ENCODE data around the gene POC5. TPM values are rescaled to one million over a fixed set of nuclear protein-coding genes. Genes with fewer than 3 reads are reported as not detected.

The POC5 gene
- total RNA-seq, 1 donor from 2014 or later = 2.3 TPM

DNA sequence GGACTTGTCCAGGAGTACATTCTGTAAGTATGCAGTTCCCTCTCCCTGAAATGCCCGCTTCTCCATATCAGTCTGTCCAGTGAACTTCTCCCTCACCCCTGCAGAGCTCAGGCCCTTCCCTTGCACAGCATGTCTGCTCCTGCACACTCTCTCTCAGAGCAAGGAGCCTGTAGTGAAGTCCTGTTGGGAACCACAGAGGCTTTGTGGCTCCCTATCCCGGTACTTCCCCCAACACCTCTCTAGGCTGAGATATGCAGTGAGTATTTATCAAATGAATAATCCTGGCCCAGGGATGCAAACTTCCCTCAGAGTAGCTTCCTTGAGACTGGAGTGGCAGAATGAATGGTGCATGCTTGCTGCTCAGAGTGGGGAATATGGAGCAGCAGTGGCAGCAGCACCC lies 48.8 kb downstream of the POC5 start:
- no peak for DNase-seq
- ATAC-seq (ENCODE audit: poor library complexity) = peak; percentile 55
- intact Hi-C loops (cut with DNase I) = loop anchor here (10.0 kb wide), 1 partner anchor 334 kb away; the partner anchor contains the start of gene HMGCR

DNA sequence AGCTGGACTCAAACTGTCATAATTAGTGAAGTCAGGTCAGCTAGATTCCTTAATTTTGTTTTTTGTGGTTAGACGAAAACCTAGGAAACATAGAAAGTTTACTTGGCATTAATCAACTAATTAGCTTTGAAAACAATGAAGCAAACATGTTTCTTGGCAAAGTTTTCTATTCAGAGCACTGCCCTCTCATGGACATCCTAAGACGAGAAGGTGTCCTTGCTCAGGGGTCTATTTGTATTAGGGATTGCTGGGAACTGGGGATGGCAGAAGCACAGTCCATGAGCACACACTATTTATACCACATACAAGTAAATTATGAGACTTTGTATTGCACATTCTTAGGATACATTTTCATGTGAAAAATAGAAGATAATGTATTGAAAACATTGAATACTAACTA lies 49.7 kb downstream of the POC5 start:
- ATAC-seq (ENCODE audit: poor library complexity) = no peak
- intact Hi-C loops (cut with DNase I) = loop anchor here (10.0 kb wide), 1 partner anchor 333 kb away; the partner anchor contains the start of gene HMGCR

DNA sequence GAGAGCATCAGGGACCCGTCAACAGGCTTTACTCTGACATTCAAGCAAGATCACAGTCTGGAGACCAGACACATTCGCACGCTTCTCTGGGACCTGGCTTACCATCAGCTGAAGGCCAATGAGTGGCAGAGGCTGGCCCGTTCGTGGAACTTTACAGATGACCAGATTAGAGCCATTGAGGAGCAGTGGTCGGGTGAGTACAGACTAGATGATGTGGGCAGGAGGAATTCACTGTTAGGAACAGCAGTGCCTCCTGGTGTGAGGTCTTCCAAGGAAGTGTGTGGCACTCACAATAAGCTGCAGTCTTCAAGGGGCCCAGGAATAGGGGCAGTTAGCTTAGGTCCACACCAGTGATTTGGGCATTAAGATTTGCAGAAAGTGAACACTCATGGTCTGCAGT lies 50.4 kb downstream of the POC5 start:
- intact Hi-C loops (cut with DNase I) = loop anchor here (10.0 kb wide), 1 partner anchor 332 kb away; the partner anchor contains the start of gene HMGCR
- DNase-seq (no peak), ATAC-seq (ENCODE audit: poor library complexity) (no peak)

More for the DNA sequence above, 49.7 kb downstream of the POC5 start:
- no peak for DNase-seq

DNA sequence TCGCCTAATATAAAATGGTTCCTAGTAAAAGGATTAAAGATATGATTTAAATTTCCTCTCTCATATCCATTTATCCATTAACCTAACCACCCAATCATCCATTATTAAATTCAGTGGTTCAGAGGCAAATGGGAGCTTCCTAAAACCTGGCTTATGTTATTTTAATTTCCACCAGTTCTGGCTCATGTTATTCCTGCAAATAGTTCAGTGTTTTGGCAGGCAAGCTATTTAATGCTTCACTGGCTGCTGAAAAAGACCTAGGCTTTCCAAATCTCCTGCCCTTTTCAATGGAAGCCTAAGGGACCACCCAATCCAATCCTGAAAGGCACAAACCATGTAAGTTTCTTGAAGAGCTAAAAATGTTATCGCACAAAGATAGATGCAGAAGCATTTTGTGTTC lies 52.3 kb downstream of the POC5 start:
- ATAC-seq (ENCODE audit: poor library complexity) (no peak), DNase-seq (no peak)
- intact Hi-C loops (cut with DNase I) = loop anchor here (10.0 kb wide), 1 partner anchor 330 kb away; the partner anchor contains the start of gene HMGCR

DNA sequence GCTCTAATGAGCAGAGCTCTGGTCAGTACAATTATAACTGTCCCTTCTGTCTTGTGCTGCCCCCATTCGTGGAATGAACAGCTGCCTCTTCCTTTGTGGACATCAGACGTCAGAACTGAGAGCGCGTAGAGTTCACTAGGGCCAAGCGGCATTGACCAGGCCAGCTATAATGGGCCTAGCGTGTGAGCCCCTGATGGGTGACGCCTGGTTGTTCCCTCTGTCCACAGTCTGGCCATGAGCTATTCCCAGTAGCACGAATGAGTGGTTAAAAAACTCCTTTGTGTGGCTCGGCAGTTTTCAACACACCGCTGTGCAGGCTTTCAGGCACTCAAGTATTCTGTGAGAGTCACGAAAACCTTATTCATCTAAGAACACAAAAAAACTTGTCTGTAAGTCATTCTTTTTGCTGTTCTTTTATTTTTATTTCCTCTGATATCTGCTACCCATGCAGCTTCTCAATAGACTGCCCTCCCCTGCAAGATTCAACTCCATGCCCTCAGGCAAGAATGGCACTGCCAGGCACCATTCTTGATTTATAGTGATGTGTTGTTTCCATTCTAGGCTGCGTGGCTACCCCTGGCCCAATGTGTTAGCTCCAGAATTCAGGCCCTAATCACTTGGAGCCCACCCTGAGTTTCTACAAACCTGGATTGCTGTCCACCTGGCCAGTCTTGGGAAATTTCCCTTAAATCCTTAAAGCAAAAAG lies 53.5 kb downstream of the POC5 start:
- DNase-seq = no peak
- intact Hi-C loops (cut with DNase I) = loop anchor here (10.0 kb wide), 1 partner anchor 329 kb away; the partner anchor contains the start of gene HMGCR

DNA sequence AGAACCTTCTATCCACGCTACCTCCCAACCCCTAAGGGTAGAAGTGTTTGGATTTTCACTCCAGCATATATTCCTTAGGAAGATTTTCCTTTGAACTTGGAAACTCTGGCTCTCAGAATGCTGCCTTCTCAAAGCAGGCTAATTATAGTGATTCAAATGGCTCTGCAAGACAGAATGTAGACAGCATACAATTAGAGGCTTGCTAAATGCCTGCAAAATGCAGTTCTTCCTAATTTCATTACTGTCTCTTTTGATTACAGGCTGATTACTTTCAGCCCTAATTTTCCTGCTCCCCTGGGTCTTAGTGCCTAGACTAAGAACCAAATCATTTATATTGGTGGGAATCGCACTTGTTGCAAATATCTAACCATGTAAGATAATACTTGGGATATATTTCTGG lies 55.2 kb downstream of the POC5 start:
- ATAC-seq (ENCODE audit: poor library complexity) (no peak), DNase-seq (no peak)
- intact Hi-C loops (cut with DNase I) = loop anchor here (10.0 kb wide), 1 partner anchor 327 kb away; the partner anchor contains the start of gene HMGCR

More for the DNA sequence above, 53.5 kb downstream of the POC5 start:
- no peak for ATAC-seq (ENCODE audit: poor library complexity)

DNA sequence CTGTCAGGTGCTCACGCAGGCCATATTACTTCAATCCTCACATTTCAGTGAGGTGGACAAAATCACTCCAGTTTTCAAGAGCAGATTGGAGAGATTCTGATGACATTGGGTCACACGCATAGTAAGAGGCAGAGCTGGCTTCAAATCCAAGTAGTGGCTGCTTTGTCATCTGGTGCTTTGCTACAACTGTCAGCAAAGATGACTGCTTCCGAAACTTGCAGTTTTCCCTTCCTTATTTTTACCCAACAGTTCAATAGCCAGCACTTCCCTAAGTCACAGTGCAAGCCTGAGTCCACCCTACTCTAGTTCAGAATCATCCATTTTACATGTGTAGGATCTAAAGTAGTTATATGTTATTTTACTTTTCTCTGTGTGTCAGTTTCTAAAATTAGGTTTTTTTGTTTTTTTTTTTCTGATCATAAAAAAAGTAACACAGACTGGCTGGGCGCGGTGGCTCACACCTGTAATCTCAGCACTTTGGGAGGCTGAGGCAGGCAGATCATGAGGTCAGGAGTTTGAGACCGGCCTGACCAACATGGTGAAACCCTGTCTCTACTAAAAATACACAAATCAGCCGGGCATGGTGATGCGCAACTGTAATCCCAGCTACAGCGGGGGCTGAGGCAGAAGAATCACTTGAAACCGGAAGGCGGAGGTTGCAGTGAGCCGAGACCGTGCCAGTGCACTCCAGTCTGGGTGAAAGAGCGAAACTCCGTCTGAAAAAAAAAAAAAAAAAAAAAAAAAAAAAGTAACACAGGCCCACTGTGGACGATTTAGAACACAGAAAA lies 56.4 kb downstream of the POC5 start:
- no peak for DNase-seq
- intact Hi-C loops (cut with DNase I) = loop anchor here (10.0 kb wide), 1 partner anchor 326 kb away; the partner anchor contains the start of gene HMGCR
- peak; percentile 34 for ATAC-seq (ENCODE audit: poor library complexity)

DNA sequence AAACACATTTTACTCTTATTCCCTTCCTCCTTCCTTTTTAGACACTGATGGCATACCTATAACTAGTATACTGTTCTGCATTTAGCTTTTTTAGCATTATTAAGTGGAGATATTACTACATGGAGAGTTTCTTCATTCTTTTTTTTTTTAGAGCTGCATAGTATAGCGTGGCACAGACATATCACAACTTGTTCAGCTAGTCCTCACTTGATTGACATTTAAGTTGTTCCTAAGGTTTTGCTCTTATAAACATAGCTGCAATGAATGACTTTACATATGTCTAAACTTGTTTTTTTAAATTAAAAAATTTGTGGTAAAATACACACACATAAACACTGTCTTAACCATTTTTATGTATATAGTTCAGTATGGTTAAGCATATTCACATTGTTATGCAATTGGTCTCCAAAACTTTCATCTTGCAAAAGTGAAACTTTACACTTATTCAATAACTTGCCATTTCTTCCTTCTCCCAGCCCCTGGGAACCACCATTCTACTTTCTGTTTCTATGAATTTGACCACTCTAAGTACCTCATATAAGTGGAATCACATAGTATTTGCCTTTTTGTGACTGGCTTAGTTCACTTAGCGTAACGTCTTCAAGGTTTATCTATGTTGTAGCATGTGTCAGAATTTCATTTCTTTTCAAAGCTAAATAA lies 57.3 kb downstream of the POC5 start:
- ATAC-seq (ENCODE audit: poor library complexity) (no peak), DNase-seq (no peak)
- intact Hi-C loops (cut with DNase I) = loop anchor here (10.0 kb wide), 1 partner anchor 325 kb away; the partner anchor contains the start of gene HMGCR

DNA sequence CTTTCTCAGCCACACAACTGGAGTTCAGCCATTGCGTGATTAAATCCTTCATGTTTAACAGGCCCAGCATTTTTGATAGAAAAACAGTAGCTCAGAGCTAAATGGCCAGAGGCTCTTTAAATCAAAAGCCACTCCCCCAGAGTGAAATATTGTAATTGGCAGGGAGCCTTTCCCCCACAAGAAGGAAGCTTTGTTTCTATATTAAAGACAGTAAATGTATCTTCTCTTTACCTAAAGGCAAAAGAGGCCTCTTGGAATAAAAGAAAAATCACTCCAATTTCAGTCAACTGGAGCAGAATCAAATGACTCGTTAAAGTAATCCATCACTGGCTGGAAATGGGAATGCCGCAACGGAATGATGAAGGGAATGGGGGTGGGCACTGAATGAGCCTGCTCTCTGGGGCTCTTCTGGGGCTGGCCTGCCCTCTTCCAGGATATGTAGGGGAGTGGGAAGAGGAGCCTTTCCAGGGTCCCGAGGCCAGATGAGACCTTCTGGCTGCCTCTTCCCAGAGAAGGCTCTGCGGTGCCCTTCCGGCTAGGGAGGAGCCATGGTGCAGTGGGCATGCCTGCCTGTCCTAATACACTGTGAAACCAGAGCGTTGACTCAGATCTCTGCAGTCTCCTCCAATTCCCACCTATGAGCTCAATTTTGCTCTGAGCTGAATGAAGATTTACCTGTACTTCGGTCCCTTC lies 60.8 kb downstream of the POC5 start:
- ATAC-seq (ENCODE audit: poor library complexity) (peak; percentile 59), DNase-seq (peak; percentile 45)
- intact Hi-C loops (cut with DNase I) = no loop called here

DNA sequence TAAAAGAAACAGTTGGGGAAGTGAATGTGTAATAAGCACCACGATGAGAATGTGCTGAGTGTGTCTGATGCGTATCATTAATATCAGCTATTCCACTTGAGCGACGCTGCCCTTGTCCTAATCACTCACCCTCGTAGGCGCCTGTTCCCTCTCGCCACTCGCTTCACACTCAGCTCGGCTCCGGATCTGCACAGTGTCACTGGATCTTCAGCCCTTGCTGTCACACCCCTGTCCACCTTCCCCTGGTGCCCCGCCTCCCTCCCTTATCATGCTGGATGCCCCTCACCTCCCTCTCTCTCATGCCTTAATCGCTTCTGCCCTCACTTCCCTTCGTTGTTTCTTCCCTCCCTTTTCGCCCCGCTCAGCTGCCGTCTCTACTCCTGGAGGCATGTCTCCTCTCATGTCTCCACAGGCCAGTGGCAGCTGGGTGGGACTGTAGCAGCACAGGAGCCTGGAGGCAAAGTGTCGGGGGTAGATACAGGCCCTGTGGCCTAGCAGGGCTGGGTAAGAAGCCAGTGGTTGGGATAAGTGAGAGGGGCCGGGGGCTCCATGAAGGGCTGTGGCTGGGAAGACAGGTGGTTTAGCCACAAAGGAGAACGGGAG lies 62.4 kb downstream of the POC5 start:
- DNase-seq (peak; percentile 54), ATAC-seq (ENCODE audit: poor library complexity) (peak; percentile 86)
- intact Hi-C loops (cut with DNase I) = no loop called here

DNA sequence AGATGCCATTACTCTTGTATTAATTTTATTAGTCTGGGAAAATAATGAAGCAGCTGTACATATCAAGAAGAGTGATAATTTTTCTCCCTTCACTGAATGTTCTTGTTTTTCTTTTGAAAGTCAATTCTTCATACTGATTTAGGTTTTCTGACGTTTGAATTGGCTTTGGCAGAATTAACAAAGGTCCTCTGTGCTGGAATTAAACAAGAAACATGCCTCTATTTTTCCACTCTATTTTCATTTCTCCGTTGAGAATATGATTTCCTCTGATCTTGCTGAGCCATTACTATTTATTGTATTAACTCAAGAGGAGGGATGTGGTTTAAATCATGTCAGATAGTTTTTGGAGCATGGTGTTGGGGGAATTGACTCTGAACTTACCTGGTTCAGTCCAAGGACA lies 63.7 kb downstream of the POC5 start:
- intact Hi-C loops (cut with DNase I) = no loop called here
- ATAC-seq (ENCODE audit: poor library complexity) = no peak
- no peak for DNase-seq

DNA sequence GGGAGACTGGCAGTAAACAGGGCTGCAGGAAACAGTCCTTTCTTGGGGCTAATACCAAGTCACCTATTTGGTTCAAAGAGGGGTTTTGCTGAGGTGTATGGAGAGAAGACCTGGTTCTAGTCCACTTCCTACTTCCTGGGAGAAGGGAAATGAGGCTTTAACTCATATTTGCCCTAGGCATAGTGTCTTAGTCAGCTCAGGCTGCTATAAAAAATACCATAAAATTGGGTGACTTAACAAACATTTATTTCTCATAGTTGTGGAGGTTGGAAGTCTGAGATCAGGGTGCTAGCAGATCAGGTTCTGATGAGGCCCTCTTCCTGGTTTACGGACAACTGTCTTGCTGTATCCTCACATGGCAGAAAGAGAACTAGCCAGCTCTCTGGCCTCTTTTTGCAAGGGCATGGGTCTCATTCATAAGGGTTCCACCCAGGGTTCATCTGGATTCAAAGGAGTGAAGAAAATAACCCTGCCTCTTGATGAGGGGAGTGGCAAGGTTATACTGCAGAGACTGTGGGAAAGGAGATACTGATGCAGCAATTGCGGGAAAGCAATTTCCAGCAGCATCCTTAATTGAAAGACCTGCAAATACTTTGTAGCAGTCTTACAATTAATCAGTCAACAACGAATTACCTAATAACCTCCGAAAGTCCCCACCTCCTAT lies 65.5 kb downstream of the POC5 start:
- intact Hi-C loops (cut with DNase I) = no loop called here
- ATAC-seq (ENCODE audit: poor library complexity) = no peak
- no peak for DNase-seq

DNA sequence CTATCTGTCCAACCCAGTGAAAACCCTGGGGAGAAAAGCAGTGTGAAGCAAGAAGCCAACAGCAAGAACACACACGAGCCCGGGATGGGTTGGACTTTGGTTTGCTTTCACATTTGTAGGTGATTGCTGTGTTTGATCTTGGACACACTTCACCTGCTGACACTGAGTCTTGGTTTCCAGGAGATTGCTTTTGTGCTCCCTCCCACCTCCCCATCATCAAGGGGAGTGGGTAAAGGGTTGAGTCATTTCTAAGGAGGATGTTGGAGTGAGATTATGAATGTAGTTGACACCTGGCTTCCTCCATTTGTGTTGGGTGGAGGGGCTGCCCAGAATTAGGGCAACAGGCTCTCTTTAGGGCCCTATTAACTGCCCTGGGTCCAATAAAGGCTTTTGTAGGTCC lies 68.5 kb downstream of the POC5 start:
- ATAC-seq (ENCODE audit: poor library complexity) (no peak), DNase-seq (no peak)
- intact Hi-C loops (cut with DNase I) = no loop called here

DNA sequence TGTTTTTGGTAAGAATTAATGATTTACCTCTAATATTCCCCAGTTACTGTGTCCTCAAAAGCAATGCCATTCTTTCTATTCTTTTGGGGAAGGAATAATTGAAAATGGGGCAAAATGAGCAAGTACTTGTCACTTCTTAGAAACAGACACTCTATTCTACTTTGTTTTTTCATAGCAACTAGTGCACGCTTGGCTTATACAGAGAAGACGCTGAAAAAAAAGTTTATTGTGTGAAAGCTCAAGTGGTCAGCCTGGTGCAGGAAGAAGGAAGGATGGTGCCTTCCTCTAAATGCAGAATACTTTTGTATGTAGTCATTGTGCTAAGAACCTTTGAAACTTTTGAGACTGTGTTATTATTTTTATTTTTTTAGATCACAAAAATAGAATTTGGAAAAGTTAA lies 76.4 kb downstream of the POC5 start:
- intact Hi-C loops (cut with DNase I) = no loop called here
- no peak for DNase-seq
- ATAC-seq (ENCODE audit: poor library complexity) = no peak

DNA sequence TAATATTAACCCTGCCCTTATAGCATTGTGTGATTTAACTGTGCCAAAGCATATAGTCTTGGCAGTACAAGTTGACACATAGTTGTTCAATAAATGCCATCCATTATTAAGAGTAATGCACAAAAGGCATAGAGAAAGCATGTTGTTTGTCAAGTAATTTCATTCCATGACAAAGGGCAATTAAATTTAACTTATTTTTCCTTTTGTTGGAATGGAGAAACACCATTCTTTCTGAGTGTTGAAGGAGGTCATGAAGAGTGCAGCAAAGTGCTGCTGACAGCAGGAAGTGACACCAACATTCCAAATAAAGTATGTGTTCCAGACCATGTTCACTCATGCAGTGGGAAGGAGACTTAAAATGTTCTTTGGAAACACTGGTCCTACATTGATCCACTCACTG lies 76.8 kb downstream of the POC5 start:
- DNase-seq (no peak), ATAC-seq (ENCODE audit: poor library complexity) (no peak)
- intact Hi-C loops (cut with DNase I) = no loop called here

DNA sequence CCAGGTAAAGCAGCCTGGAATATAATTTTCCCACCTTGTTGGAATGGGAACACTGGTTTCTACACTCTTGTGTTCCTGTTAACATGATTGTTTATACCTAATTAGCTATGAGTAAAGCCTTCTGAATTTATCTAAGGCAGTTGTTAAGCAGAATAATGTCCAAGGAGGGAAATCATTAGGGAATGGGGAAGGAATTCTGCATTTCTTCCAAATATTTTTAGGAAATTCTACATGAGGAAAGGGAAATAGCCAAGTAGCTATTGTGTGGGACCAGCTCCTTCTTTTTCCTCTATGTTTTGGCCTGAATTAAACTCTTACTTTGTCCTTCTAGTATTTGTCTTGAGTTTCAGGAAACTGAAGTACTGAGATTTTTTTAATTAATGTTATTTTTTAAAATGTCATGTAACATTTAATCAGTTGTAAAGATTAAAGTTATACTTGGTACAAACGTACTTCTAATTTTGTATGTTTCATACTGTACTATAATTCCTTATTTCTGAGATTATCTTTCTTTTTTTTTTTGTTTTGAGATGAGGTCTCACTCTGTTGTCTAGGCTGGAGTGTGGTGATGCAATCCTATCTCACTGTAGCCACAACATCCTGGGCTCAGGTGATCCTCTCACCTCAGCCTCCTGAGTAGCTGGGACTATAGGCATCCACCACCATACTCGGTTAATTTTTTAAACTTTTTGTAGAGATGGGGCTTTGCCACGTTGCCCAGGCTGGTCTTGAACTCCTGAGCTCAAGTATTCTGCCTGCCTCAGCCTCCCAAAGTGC lies 77.5 kb downstream of the POC5 start:
- ATAC-seq (ENCODE audit: poor library complexity) (no peak), DNase-seq (no peak)
- intact Hi-C loops (cut with DNase I) = no loop called here

DNA sequence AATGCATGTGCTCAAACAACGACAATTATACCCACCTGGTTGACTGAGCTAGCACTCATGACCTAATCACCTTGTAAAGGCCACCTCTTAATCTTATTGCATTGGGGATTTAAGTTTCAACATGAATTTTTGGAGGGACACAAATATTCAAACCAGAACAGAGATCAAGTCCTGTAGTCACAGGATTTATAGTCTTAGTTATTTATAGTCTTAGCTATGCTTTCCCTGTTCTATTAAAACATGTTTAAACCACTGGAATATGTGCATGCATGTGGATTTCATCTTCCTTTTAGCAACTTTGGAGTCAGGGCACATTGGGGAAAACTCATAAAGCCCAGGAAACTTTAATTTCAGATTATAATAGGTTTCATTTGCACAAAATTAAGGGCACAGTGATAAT lies 79.3 kb downstream of the POC5 start:
- no peak for DNase-seq
- intact Hi-C loops (cut with DNase I) = no loop called here
- no peak for ATAC-seq (ENCODE audit: poor library complexity)
